Natural killer cell (primary cell): ENCODE results near the gene ATP10D. TPM values are rescaled to one million over a fixed set of nuclear protein-coding genes. Genes with fewer than 3 reads are reported as not detected.
"Not testable (repeated sequence)": the region's sequence is repeated elsewhere in the genome, so short reads cannot be mapped to it uniquely, and the experiment has no call there.

Experiments used
- ATAC-seq, 3 donors: fragments of 150-1000 bp in 2 of 3; fragments of 200-7000 bp in 1 of 3; cut with Tn5 transposase; 1 replicate in 1 of 3; 2 replicates in 2 of 3; pipeline ENCODE4 v1.10.0; 2021; ENCODE audit warnings: mild to moderate bottlenecking in 2 of 3, moderate library complexity in 2 of 3
- DNase-seq, 2 donors: peaks; one replicate each; pipeline versions ENCODE4 v3.0.0 to v3.0.0-alpha.2; 2013 to 2021; ENCODE audit warnings: mixed read lengths in 1 of 2
- H3K27ac ChIP-seq: one replicate; pipeline ENCODE4 v1.5.1; 2013; ENCODE audit warnings: mild to moderate bottlenecking, low read length
- H3K27me3 ChIP-seq: one replicate; pipeline ENCODE4 v1.6.1; 2013; ENCODE audit warnings: low read length; ENCODE audit not compliant: control insufficient read depth, insufficient read depth
- H3K36me3 ChIP-seq: one replicate; pipeline ENCODE4 v1.6.1; 2013; ENCODE audit warnings: low read length; ENCODE audit not compliant: control insufficient read depth, insufficient read depth
- H3K4me1 ChIP-seq: one replicate; pipeline ENCODE4 v1.6.1; 2013; ENCODE audit warnings: low read length; ENCODE audit not compliant: control insufficient read depth, insufficient read depth
- H3K4me3 ChIP-seq: one replicate; pipeline ENCODE4 v1.5.1; 2013; ENCODE audit warnings: low read length
- H3K9me3 ChIP-seq: one replicate; pipeline ENCODE4 v1.6.1; 2013; ENCODE audit warnings: low read length; ENCODE audit not compliant: control insufficient read depth, insufficient read depth
- H3K27ac Mint-ChIP-seq, 2 donors: one replicate each; pipeline ENCODE4 v1.8.0; 2022; ENCODE audit warnings: mild to moderate bottlenecking in 2 of 2, mixed read lengths in 2 of 2, moderate library complexity in 1 of 2
- H3K27me3 Mint-ChIP-seq, 2 donors: one replicate each; pipeline ENCODE4 v1.8.0; 2022; ENCODE audit warnings: low read depth in 2 of 2, mixed read lengths in 2 of 2
- H3K36me3 Mint-ChIP-seq: one replicate; pipeline ENCODE4 v1.8.0; 2022; ENCODE audit warnings: mixed read lengths
- H3K4me1 Mint-ChIP-seq, 2 donors: one replicate each; pipeline ENCODE4 v1.8.0; 2022; ENCODE audit warnings: mixed read lengths in 2 of 2
- H3K4me3 Mint-ChIP-seq: one replicate; pipeline ENCODE4 v1.8.0; 2022; ENCODE audit warnings: mild to moderate bottlenecking, moderate library complexity, mixed read lengths
- H3K9me3 Mint-ChIP-seq, 2 donors: one replicate each; pipeline ENCODE4 v1.8.0; 2022; ENCODE audit warnings: mixed read lengths in 2 of 2
- WGBS: methylation state at CpG from one replicate; pipeline ENCODE4 v1.1.7; 2013; ENCODE audit warnings: missing lambda C conversion rate; ENCODE audit not compliant: insufficient coverage; 5-methylcytosine and 5-hydroxymethylcytosine counted together
- intact Hi-C: fragments of 100-400 bp; cut with micrococcal nuclease; formaldehyde crosslinking; loops from one replicate; pipeline ENCODE4 v1.14.2; 2022
- total RNA-seq, 4 donors: library from RNA; stranded (reverse); fragments of 120-200 nt in 1 of 4; gene quantifications; one replicate each; pipeline versions ENCODE4 v1.2.3 to v1.2.4, GENCODE V29; 2013 to 2022
- TF ChIP-seq, protein P1 (sequence below): fragments of 200-600 bp; IDR thresholded peaks from one replicate; pipeline ENCODE4 v1.8.0; 2022; ENCODE audit warnings: antibody characterized with exemption

Gene ATP10D
- total RNA-seq, 3 donors from 2014 or later (not counting 1 experiment from before 2014, with no cell fraction given): 19.8 to 79.3 (median 28.0) TPM

DNA sequence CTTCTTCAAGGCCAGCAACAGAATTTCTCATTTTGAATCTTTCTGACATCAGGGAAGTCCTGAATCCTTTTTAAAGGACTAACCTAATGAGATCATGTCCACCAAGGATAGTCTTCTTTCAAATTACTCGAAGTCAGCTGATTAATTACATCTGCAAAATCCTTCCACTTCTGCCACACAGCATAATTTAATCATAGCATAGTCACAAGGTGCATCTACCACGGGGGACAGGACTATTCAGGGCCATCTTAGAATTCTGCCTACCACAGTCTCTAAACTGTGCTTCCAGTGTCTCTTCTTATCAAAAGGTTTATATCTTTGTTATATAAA is 53.7 kb downstream of the ATP10D start:
- H3K9me3 ChIP-seq: no peaks in the 10 kb centered on the region
- intact Hi-C loops: no loop called here
- Mint-ChIP-seq H3K4me3 (no peak overlapping the region), H3K4me1 (peaks cover 36 to 39% of the 10 kb centered on the region in 2 donors), H3K27me3 (no peaks in the 10 kb centered on the region), H3K9me3 (peaks cover 0 to 2% of the 10 kb centered on the region in 2 donors), H3K27ac (no peak overlapping the region), H3K36me3 (peaks cover 18% of the 10 kb centered on the region)
- H3K4me3 ChIP-seq: no peak overlapping the region
- WGBS: 95% methylated on average over 2 of the region's 2 CpGs
- peaks cover 6% of the 10 kb centered on the region for H3K4me1 ChIP-seq
- H3K36me3 ChIP-seq: peaks cover 8% of the 10 kb centered on the region
- DNase-seq (no peak), ATAC-seq (no peak)
- no peaks in the 10 kb centered on the region for H3K27me3 ChIP-seq
- no peak overlapping the region for H3K27ac ChIP-seq
- TF ChIP-seq, protein P1, sequence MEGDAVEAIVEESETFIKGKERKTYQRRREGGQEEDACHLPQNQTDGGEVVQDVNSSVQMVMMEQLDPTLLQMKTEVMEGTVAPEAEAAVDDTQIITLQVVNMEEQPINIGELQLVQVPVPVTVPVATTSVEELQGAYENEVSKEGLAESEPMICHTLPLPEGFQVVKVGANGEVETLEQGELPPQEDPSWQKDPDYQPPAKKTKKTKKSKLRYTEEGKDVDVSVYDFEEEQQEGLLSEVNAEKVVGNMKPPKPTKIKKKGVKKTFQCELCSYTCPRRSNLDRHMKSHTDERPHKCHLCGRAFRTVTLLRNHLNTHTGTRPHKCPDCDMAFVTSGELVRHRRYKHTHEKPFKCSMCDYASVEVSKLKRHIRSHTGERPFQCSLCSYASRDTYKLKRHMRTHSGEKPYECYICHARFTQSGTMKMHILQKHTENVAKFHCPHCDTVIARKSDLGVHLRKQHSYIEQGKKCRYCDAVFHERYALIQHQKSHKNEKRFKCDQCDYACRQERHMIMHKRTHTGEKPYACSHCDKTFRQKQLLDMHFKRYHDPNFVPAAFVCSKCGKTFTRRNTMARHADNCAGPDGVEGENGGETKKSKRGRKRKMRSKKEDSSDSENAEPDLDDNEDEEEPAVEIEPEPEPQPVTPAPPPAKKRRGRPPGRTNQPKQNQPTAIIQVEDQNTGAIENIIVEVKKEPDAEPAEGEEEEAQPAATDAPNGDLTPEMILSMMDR: no peak

DNA sequence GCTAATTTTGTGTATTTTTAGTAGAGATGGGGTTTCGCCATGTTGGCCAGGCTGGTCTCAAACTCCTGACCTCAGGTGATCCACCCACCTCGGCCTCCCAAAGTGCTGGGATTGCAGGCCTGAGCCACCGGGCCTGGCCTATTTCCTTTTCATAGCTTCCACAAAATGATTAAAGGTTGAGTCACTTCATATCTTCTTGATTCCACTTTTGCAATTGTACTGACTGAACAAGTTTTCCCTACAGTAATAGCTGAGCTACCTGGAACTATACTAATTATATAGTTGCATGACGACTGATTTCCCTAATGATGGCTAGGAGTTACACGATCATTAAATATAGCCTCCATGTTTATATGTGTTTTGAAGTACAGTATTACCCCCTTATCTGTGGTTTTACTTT is 57.6 kb downstream of the ATP10D start:
- H3K27ac ChIP-seq, ATAC-seq, H3K9me3 ChIP-seq, DNase-seq, H3K27ac Mint-ChIP-seq, H3K9me3 Mint-ChIP-seq, H3K4me3 ChIP-seq, H3K4me3 Mint-ChIP-seq, H3K27me3 Mint-ChIP-seq, H3K4me1 ChIP-seq, H3K27me3 ChIP-seq, intact Hi-C loops: not testable (repeated sequence)
- peaks cover 10 to 17% of the 10 kb centered on the region in 2 donors for H3K4me1 Mint-ChIP-seq
- H3K36me3 ChIP-seq: peaks cover 15% of the 10 kb centered on the region
- WGBS: 94% methylated on average over 2 of the region's 5 CpGs
- peaks cover 22% of the 10 kb centered on the region for H3K36me3 Mint-ChIP-seq

DNA sequence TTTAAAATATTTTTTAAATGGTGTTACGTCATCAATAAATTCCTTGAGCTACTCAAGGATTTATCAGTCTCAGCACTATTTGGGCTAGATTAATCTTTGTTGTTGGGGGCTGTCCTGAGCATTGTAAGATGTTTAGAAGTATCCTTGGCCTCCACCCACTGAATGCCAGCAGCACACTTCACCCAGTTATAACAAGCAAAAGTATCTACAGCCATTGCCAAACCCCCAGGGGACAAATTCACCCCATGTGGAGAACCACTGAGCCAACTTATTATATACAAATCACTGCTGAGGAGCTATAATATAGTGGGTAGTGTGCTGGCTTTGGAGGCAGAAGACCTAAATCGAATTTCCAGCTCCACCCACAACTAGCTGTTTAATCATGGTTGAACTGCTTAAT is 58.3 kb downstream of the ATP10D start:
- no peak for ATAC-seq
- H3K36me3 ChIP-seq: peaks cover 19% of the 10 kb centered on the region

DNA sequence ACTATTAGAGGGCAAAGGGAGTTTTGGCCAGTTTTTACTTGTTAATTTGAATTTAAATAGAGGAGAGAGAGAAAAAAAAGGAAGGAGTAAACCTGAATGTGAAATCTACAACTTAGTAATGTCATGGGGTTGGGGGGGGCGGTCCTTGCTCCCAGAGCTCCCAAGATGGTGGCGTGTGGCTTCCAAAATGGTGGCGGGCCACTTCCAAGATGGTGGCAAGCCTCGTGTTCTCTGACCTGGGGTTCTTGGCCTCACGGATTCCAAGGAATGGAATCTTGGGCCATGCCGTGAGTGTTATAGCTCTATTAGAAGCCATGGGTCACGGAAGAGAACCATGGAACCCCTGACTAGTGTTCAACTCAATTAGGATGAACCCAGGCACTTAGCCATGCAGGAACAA is 65.3 kb downstream of the ATP10D start:
- H3K4me3 ChIP-seq, intact Hi-C loops, H3K9me3 ChIP-seq, H3K4me3 Mint-ChIP-seq, H3K27me3 Mint-ChIP-seq, H3K27ac ChIP-seq, H3K4me1 ChIP-seq, H3K27ac Mint-ChIP-seq, ATAC-seq, DNase-seq, H3K9me3 Mint-ChIP-seq, H3K27me3 ChIP-seq: not testable (repeated sequence)
- H3K4me1 Mint-ChIP-seq: peaks cover 0 to 18% of the 10 kb centered on the region in 2 donors
- 98% methylated on average over 7 of the region's 7 CpGs for WGBS
- peaks cover 27% of the 10 kb centered on the region for H3K36me3 Mint-ChIP-seq
- peaks cover 17% of the 10 kb centered on the region for H3K36me3 ChIP-seq

More for the DNA sequence above, 58.3 kb downstream of the ATP10D start:
- no peak for DNase-seq
- Mint-ChIP-seq H3K27me3 (no peaks in the 10 kb centered on the region), H3K27ac (no peak overlapping the region), H3K9me3 (no peaks in the 10 kb centered on the region), H3K4me1 (peaks cover 6 to 14% of the 10 kb centered on the region in 2 donors), H3K36me3 (peaks cover 22% of the 10 kb centered on the region), H3K4me3 (no peak overlapping the region)
- Histone ChIP-seq H3K27ac (no peak overlapping the region), H3K27me3 (no peaks in the 10 kb centered on the region), H3K4me3 (no peak overlapping the region), H3K9me3 (no peaks in the 10 kb centered on the region), H3K4me1 (no peaks in the 10 kb centered on the region)
- intact Hi-C loops: no loop called here
- TF ChIP-seq, protein P1: no peak
- WGBS: 83% methylated on average over 1 of the region's 2 CpGs
